ENCODE data around the gene GFOD2.

GFOD2 gene

GRCh38 chr16:67664258-67664657, 54.9 kb downstream of the GFOD2 start:
- H3K9me3 Mint-ChIP-seq = no peaks in the 10 kb centered on the region
- no peaks in the 10 kb centered on the region for H3K36me3 Mint-ChIP-seq (ENCODE audit: low read depth)
- no peaks in the 10 kb centered on the region for H3K27me3 Mint-ChIP-seq
- no peak overlapping the region for H3K4me3 Mint-ChIP-seq
- peaks cover 22% of the 10 kb centered on the region for H3K4me1 Mint-ChIP-seq (ENCODE audit: low read depth)
- no peak overlapping the region for H3K27ac Mint-ChIP-seq

- no peaks in the 10 kb centered on the region for H3K36me3 Mint-ChIP-seq (ENCODE audit: low read depth)
- H3K27me3 Mint-ChIP-seq = no peaks in the 10 kb centered on the region
- no peak overlapping the region for H3K4me3 Mint-ChIP-seq
- H3K4me1 Mint-ChIP-seq (ENCODE audit: low read depth) = peaks cover 24% of the 10 kb centered on the region
- H3K9me3 Mint-ChIP-seq = no peaks in the 10 kb centered on the region
- H3K27ac Mint-ChIP-seq = no peak overlapping the region
Measured at GRCh38 chr16:67663877-67664222, 55.3 kb downstream of the GFOD2 start.

- H3K4me1 Mint-ChIP-seq (ENCODE audit: low read depth) = peaks cover 24% of the 10 kb centered on the region
- H3K27ac Mint-ChIP-seq = no peak overlapping the region
- no peaks in the 10 kb centered on the region for H3K9me3 Mint-ChIP-seq
- no peak overlapping the region for H3K4me3 Mint-ChIP-seq
- H3K27me3 Mint-ChIP-seq = no peaks in the 10 kb centered on the region
- H3K36me3 Mint-ChIP-seq (ENCODE audit: low read depth) = no peaks in the 10 kb centered on the region
Measured at GRCh38 chr16:67663151-67663876, 55.8 kb downstream of the GFOD2 start.

- no peaks in the 10 kb centered on the region for H3K9me3 Mint-ChIP-seq
- H3K4me1 Mint-ChIP-seq (ENCODE audit: low read depth) = peaks cover 28% of the 10 kb centered on the region
- H3K27ac Mint-ChIP-seq = no peak overlapping the region
- H3K4me3 Mint-ChIP-seq = no peak overlapping the region
- H3K36me3 Mint-ChIP-seq (ENCODE audit: low read depth) = no peaks in the 10 kb centered on the region
- H3K27me3 Mint-ChIP-seq = no peaks in the 10 kb centered on the region
Measured at GRCh38 chr16:67662653-67663010, 56.5 kb downstream of the GFOD2 start.

DNA sequence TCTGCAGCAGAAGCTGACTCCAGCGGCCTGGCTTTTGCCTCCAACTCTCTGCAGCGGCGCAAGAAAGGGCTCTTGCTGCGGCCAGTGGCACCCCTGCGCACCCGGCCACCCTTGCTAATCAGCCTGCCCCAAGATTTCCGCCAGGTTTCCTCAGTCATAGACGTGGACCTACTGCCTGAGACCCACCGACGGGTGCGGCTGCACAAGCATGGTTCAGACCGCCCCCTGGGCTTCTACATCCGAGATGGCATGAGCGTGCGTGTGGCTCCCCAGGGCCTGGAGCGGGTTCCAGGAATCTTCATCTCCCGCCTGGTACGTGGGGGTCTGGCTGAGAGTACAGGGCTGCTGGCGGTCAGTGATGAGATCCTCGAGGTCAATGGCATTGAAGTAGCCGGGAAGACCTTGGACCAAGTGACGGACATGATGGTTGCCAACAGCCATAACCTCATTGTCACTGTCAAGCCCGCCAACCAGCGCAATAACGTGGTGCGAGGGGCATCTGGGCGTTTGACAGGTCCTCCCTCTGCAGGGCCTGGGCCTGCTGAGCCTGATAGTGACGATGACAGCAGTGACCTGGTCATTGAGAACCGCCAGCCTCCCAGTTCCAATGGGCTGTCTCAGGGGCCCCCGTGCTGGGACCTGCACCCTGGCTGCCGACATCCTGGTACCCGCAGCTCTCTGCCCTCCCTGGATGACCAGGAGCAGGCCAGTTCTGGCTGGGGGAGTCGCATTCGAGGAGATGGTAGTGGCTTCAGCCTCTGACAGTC, 57.0 kb downstream of the GFOD2 start:
- H3K27me3 Mint-ChIP-seq = no peaks in the 10 kb centered on the region
- no peaks in the 10 kb centered on the region for H3K9me3 Mint-ChIP-seq
- H3K36me3 Mint-ChIP-seq (ENCODE audit: low read depth) = no peaks in the 10 kb centered on the region
- H3K4me3 Mint-ChIP-seq = peak overlapping the region; percentile 88
- H3K27ac Mint-ChIP-seq = no peak overlapping the region
- peaks cover 22% of the 10 kb centered on the region for H3K4me1 Mint-ChIP-seq (ENCODE audit: low read depth)

- H3K4me1 Mint-ChIP-seq (ENCODE audit: low read depth) = peaks cover 21% of the 10 kb centered on the region
- H3K4me3 Mint-ChIP-seq = peak overlapping the region; percentile 88
- H3K27ac Mint-ChIP-seq = no peak overlapping the region
- H3K27me3 Mint-ChIP-seq = no peaks in the 10 kb centered on the region
- H3K36me3 Mint-ChIP-seq (ENCODE audit: low read depth) = no peaks in the 10 kb centered on the region
- H3K9me3 Mint-ChIP-seq = no peaks in the 10 kb centered on the region
Measured at GRCh38 chr16:67661101-67661761, 57.9 kb downstream of the GFOD2 start.

GRCh38 chr16:67660564-67661028, 58.5 kb downstream of the GFOD2 start, which contains the start of gene PARD6A:
Gene PARD6A (plus strand): TSS chr16:67660960. CDS start chr16:67661039, 79 bp downstream.
- H3K4me3 Mint-ChIP-seq = peak within 1 kb of the TSS; percentile 88
- H3K27ac Mint-ChIP-seq = peak within 1 kb of the TSS; percentile 92
- no peaks in the 10 kb centered on the region for H3K9me3 Mint-ChIP-seq
- peaks cover 3% of the 10 kb centered on the region for H3K36me3 Mint-ChIP-seq (ENCODE audit: low read depth)
- H3K27me3 Mint-ChIP-seq = no peaks in the 10 kb centered on the region
- peaks cover 17% of the 10 kb centered on the region for H3K4me1 Mint-ChIP-seq (ENCODE audit: low read depth)

- H3K9me3 Mint-ChIP-seq = no peaks in the 10 kb centered on the region
- H3K36me3 Mint-ChIP-seq (ENCODE audit: low read depth) = peaks cover 6% of the 10 kb centered on the region
- peak within 1 kb of the TSS; percentile 92 for H3K27ac Mint-ChIP-seq
- peak within 1 kb of the TSS; percentile 88 for H3K4me3 Mint-ChIP-seq
- peaks cover 13% of the 10 kb centered on the region for H3K4me1 Mint-ChIP-seq (ENCODE audit: low read depth)
- H3K27me3 Mint-ChIP-seq = no peaks in the 10 kb centered on the region
Measured at GRCh38 chr16:67659675-67660563, 59.2 kb downstream of the GFOD2 start, which contains the start of gene ACD. Gene ACD (minus strand): TSS chr16:67660260. CDS start chr16:67660220, 40 bp downstream.

DNA sequence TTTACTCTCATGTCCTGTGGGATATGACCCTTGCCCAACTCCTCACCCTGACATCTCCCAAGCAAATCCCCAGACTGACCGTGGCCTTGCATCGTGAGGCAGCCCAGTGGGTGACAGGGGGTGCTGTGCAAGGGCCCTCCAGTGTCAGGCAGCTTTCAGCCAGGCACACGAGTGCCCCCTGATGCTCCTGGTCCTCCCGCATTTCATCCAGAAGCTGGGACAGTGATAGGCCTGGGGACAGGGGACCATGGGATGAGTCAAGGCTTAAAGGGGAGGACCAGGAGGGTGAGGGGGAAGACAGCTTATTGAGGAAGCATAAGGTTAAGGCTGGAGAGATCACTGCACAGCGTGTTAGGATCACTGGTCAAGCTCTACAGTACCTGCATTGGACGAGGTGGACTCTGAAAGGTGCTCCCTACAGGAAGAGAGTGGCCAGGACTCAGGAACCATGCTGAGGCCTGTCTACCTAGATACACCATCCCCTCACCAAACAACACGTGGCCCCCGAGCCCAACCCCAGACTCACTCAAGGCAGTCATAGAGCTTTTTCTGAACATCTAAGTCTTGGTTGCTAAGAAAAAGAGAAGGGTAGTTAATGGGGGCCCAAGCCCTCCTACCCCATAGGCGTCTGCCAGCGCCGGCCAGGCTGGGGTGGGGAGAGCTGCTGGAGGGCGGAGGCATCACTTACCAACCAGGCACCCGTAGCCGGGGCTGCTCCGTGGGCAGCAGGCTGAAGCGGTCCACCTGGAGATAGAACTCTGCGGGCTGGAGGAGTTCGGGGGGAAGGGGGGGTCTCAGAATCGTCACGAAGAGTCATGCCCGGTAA, 60.1 kb downstream of the GFOD2 start:
- Mint-ChIP-seq H3K4me3 (peak overlapping the region; percentile 88), H3K27ac (peak overlapping the region; percentile 92), H3K9me3 (no peaks in the 10 kb centered on the region), H3K27me3 (no peaks in the 10 kb centered on the region), H3K36me3 (ENCODE audit: low read depth) (peaks cover 6% of the 10 kb centered on the region), H3K4me1 (ENCODE audit: low read depth) (peaks cover 13% of the 10 kb centered on the region)

DNA sequence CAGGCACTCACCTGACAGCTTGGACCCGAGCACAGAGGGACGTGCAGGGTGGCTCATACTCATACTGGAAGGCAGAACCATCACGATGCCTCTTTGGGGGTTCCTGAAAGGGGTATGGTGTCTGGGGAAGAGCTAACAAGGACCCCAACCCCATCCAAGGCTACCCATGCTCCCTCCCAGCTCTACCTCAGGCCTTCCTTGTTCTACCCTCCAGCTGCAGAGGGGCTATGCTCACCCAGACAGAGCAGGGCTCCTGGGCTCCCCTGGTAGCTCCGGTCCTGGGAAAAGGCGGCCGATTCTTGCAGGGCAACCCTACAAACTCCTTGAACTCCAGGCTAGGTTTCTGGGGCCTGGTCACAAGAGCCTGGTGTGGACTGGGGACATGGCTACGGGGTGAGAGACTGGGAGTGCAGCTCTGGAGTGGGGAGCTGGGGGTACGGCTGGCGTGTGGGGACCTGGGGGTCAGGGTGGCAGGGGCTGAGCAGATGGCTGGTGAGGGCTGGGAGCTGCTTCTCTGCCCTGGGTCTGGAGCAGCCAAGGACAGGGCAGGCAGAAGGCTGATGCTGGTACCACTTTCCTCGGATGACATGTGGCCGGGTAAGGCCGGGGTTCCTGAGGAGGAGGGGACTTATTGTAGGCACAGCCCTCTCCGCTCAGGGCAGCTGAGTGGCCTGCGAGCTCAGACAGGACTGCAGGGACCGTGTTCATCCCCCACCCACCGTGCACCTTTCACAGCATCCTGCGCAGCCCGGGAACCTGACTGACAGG, 61.2 kb downstream of the GFOD2 start:
- Mint-ChIP-seq H3K4me1 (ENCODE audit: low read depth) (peaks cover 13% of the 10 kb centered on the region), H3K4me3 (no peak overlapping the region), H3K27me3 (no peaks in the 10 kb centered on the region), H3K36me3 (ENCODE audit: low read depth) (peaks cover 6% of the 10 kb centered on the region), H3K9me3 (no peaks in the 10 kb centered on the region), H3K27ac (peak overlapping the region; percentile 16)

- H3K27ac Mint-ChIP-seq = no peak overlapping the region
- H3K4me3 Mint-ChIP-seq = no peak overlapping the region
- peaks cover 13% of the 10 kb centered on the region for H3K4me1 Mint-ChIP-seq (ENCODE audit: low read depth)
- no peaks in the 10 kb centered on the region for H3K9me3 Mint-ChIP-seq
- peaks cover 9% of the 10 kb centered on the region for H3K36me3 Mint-ChIP-seq (ENCODE audit: low read depth)
- no peaks in the 10 kb centered on the region for H3K27me3 Mint-ChIP-seq
Measured at GRCh38 chr16:67657017-67657608, 62.0 kb downstream of the GFOD2 start.

- Mint-ChIP-seq H3K27me3 (no peaks in the 10 kb centered on the region), H3K27ac (no peak overlapping the region), H3K4me3 (no peak overlapping the region), H3K36me3 (ENCODE audit: low read depth) (peaks cover 15% of the 10 kb centered on the region), H3K9me3 (no peaks in the 10 kb centered on the region), H3K4me1 (ENCODE audit: low read depth) (peaks cover 13% of the 10 kb centered on the region)
Measured at GRCh38 chr16:67656344-67657016, 62.6 kb downstream of the GFOD2 start.

All from stimulated activated naive CD8-positive, alpha-beta T cell treated with anti-CD3 and anti-CD28 coated beads, Interleukin-15, Interleukin-2, amounts not matched to agents 100 ng/mL and 50 ng/mL, for 24 hours (primary cell).